ENCODE results near the gene UBN1.

- TF ChIP-seq CTCF (IDR thresholded peaks at IDR 0.05; ENCODE audit: insufficient read depth, low read length, poor library complexity, severe bottlenecking), result no peak
- TF ChIP-seq EZH2phosphoT487 (conservative IDR thresholded peaks at IDR 0.05; ENCODE audit: low read length), result no peak
Observed at GRCh38 chr16:4910828-4911227, 63.5 kb downstream of the UBN1 start.

Measured in SU-DHL-6 (cell line).